ENCODE data around the gene ZCCHC3.

The ZCCHC3 gene

DNA sequence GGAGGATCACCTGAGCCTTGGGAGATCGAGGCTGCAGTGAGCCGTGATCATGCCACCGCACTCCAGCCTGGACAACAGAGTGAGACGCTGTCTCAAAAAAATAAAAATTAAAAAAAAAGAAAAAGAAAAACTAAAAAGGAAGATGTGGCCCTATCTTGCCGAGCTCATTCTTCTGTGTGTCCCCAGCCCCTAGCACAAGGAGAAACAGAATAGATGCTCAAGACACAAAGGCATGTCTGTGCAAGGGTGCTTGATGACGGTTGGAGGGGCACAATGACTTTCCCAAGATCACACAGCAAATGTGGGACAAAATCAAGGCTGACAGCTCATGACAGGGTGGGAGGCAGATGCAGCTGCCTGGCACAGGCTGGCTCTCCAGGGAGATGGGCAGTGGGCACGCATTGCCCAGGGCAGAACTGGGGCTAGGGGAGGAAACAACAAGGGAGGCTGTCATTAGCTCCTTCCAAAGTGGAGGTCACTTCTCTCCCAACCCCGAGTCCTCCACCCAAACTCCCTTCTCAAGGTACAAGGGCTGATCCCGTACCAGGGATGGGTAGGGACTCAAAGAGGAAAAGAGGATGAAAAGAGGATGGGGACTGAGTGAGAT lies 48.8 kb downstream of the ZCCHC3 start:
- DNase-seq (ENCODE audit: low read depth), result no peak
- TF ChIP-seq, protein P1, sequence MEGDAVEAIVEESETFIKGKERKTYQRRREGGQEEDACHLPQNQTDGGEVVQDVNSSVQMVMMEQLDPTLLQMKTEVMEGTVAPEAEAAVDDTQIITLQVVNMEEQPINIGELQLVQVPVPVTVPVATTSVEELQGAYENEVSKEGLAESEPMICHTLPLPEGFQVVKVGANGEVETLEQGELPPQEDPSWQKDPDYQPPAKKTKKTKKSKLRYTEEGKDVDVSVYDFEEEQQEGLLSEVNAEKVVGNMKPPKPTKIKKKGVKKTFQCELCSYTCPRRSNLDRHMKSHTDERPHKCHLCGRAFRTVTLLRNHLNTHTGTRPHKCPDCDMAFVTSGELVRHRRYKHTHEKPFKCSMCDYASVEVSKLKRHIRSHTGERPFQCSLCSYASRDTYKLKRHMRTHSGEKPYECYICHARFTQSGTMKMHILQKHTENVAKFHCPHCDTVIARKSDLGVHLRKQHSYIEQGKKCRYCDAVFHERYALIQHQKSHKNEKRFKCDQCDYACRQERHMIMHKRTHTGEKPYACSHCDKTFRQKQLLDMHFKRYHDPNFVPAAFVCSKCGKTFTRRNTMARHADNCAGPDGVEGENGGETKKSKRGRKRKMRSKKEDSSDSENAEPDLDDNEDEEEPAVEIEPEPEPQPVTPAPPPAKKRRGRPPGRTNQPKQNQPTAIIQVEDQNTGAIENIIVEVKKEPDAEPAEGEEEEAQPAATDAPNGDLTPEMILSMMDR (IDR thresholded peaks at IDR 0.05; ENCODE audit: insufficient read depth, low read depth, low read length, missing control alignments), result no peak
- H3K4me3 ChIP-seq (ENCODE audit: low read length), result peak overlapping the region; percentile 69

DNA sequence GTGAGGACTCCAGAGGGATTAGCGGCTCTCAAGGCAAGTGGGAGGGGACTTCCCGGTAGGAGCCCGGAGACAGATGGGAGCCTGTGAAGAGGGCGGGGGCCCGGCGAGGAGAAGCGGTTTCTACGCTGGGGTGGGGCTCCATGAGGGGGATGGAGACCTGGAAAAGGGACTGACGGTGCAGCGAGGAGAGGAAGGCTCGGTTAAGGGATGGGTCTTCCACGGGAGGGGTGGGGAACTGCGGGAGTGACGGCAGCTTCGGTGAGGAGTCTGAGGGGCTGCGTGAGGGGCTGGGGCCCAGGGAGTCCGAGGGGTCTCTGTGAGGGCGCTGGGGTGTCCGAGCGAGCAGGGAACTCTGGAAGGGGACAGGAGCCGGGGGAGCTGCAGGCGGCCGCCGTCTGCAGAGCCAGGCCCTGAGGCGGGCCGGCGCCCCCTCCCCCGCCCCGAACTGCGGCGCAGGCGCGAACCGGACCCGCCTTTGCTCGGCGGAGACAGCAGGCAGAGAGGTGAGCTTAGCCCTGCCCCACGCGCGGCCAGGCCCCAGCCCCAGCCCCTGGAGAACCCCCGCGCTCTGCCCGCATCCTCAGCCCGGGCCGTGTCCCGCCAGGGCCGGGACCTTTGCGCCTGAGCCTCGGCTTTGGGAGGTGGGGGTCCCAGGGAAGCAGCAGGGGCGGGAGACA lies 49.4 kb downstream of the ZCCHC3 start, which contains the start of gene NRSN2:
NRSN2 (plus strand) TSS at position 472 of the 677 bp plus-strand sequence. CDS start 2,533 bp downstream, outside the sequence.
- no peak for DNase-seq (ENCODE audit: low read depth)
- peak within 1 kb of the TSS; percentile 69 for H3K4me3 ChIP-seq (ENCODE audit: low read length)
- TF ChIP-seq, protein P1 (IDR thresholded peaks at IDR 0.05; ENCODE audit: insufficient read depth, low read depth, low read length, missing control alignments), result no peak

DNA sequence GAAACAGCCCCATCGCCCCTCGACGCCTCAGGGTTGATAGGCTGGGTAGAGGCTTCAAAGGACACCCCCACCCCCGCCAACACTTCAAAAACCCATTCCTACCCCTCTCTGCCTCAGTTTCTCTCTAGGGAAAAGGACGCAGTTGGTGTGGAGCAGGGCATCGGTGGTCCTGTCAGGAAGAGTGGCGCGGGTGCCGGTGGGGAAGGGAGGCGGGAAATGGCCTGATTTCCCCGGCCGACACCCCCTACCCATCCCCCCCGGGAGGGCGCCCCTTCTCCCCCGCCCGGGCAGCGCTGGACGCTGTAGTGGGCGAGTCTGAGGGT lies 49.9 kb downstream of the ZCCHC3 start:
- no peak for DNase-seq (ENCODE audit: low read depth)
- TF ChIP-seq, protein P1 (IDR thresholded peaks at IDR 0.05; ENCODE audit: insufficient read depth, low read depth, low read length, missing control alignments), result no peak
- H3K4me3 ChIP-seq (ENCODE audit: low read length), result peak overlapping the region; percentile 69

DNA sequence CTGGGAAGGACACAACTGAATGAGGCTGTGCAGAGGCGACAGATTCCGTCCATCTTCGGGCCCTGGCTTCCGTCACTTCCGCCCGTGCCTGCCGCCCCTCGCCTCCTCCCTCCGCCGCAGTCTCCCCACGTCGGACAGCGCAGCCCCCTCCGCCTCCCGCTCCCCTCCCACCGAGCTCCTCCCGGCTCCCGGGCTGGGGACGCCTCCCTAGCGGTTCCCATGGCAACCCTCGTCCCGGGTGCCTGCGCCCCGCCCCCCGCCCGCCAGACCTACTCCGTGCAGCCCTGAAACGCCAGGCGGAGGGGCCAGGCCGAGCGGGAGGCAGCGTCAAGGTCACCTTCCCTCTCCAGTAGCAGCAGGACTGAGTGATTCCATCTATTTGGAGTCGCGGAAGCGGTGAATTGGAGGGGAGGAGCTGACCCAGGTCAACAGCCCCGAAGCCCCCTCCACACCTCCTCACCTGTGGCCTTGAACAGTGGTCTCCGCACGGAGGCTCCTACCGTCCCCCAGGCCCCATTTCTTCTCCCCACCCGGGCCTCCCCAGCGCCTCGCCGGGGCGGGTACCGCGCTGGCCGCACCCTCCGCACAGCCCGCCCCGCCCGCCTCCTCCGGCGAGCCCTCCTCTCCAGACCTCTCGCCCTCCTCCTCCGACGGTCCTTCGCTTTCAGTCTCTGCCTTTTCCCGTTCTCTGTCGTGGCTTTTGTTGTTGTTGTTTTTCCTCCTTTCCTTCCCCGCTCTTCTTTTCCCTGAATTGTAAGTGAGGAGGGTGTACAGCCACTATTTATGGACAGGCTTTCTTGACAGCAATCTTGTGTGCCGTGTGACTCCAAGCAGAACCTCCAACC lies 50.5 kb downstream of the ZCCHC3 start:
- DNase-seq (ENCODE audit: low read depth), result peak; percentile 71
- H3K4me3 ChIP-seq (ENCODE audit: low read length), result peak overlapping the region; percentile 69

DNA sequence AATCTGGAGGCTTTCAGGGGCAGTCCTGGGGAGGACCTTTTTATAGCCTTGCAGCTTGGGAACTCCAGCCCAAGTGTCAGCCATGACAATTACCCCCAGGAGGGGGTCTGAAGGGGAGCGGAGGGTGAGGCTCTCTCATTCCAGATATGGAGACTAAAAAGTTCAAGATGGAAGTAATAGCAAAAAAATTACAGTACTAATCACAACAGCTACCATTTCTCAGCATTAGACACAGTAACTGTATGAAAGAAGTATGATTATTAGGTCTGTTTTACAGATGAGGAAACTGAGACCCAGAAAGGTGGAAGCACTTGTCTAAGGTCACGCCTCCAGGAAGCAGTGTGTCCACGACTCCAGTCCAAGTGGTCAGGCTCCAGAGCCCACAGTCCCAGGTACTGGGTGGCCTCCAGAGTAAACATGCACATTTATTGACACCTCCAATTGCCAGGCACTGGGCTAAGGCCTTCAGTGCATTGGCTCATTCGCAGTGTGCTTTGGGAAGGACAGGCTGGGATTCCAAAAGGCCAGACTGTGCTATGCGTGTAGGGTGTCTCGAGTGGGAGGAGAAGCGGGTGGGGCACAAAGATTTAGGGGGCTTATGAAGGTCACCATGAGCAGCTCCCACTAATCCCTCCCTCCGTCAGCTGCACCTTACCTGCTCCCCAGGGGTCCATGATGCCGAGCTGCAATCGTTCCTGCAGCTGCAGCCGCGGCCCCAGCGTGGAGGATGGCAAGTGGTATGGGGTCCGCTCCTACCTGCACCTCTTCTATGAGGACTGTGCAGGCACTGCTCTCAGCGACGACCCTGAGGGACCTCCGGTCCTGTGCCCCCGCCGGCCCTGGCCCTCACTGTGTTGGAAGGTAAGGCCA lies 51.8 kb downstream of the ZCCHC3 start:
- TF ChIP-seq, protein P1 (IDR thresholded peaks at IDR 0.05; ENCODE audit: insufficient read depth, low read depth, low read length, missing control alignments), result no peak
- DNase-seq (ENCODE audit: low read depth), result no peak
- H3K4me3 ChIP-seq (ENCODE audit: low read length), result no peak overlapping the region

More for the DNA sequence above, 50.5 kb downstream of the ZCCHC3 start:
- TF ChIP-seq, protein P1 (IDR thresholded peaks at IDR 0.05; ENCODE audit: insufficient read depth, low read depth, low read length, missing control alignments), result no peak

Data from epithelial cell of esophagus (primary cell).